ENCODE data around the gene PCDH18. TPM values are rescaled to one million over a fixed set of nuclear protein-coding genes. Genes with fewer than 3 reads are reported as not detected.
A peak's percentile ranks its signal among the peaks of the same experiment; 100 is the strongest.

Gene PCDH18, protein sequence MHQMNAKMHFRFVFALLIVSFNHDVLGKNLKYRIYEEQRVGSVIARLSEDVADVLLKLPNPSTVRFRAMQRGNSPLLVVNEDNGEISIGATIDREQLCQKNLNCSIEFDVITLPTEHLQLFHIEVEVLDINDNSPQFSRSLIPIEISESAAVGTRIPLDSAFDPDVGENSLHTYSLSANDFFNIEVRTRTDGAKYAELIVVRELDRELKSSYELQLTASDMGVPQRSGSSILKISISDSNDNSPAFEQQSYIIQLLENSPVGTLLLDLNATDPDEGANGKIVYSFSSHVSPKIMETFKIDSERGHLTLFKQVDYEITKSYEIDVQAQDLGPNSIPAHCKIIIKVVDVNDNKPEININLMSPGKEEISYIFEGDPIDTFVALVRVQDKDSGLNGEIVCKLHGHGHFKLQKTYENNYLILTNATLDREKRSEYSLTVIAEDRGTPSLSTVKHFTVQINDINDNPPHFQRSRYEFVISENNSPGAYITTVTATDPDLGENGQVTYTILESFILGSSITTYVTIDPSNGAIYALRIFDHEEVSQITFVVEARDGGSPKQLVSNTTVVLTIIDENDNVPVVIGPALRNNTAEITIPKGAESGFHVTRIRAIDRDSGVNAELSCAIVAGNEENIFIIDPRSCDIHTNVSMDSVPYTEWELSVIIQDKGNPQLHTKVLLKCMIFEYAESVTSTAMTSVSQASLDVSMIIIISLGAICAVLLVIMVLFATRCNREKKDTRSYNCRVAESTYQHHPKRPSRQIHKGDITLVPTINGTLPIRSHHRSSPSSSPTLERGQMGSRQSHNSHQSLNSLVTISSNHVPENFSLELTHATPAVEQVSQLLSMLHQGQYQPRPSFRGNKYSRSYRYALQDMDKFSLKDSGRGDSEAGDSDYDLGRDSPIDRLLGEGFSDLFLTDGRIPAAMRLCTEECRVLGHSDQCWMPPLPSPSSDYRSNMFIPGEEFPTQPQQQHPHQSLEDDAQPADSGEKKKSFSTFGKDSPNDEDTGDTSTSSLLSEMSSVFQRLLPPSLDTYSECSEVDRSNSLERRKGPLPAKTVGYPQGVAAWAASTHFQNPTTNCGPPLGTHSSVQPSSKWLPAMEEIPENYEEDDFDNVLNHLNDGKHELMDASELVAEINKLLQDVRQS
- total RNA-seq (10 to 100 TPM; 15.3 to 23.3 TPM), polyA plus RNA-seq (ENCODE audit: insufficient read depth, low read depth, low replicate concordance) (12.3 TPM)
- long read RNA-seq, donor 1, full-length matches to known transcripts, result 26 of 26 reads
- long read RNA-seq, donor 1, partial matches to known transcripts, result 0 of 26 reads
- long read RNA-seq, donor 1, other reads (novel, unspliced or antisense), result 0 of 26 reads
- long read RNA-seq, donor 2, full-length matches to known transcripts, result 27 of 27 reads
- long read RNA-seq, donor 2, partial matches to known transcripts, result 0 of 27 reads
- long read RNA-seq, donor 2, other reads (novel, unspliced or antisense), result 0 of 27 reads

- Histone ChIP-seq H3K36me3 (ENCODE audit: low read depth, missing control alignments) (no peaks in the 10 kb centered on the region), H3K9me3 (no peaks in the 10 kb centered on the region), H3K27ac (peak within 1 kb of the TSS; percentile 74 to 89), H3K27me3 (no peaks in the 10 kb centered on the region), H3K4me3 (peak within 1 kb of the TSS; percentile 48 to 70), H3K4me1 (no peaks in the 10 kb centered on the region)
- WGBS, 2 donors, result 0 to 2% methylated on average over 28 of the region's 28 CpGs
- no peak for TF ChIP-seq POLR2A (IDR thresholded peaks at IDR 0.05)
- TF ChIP-seq, protein P1, sequence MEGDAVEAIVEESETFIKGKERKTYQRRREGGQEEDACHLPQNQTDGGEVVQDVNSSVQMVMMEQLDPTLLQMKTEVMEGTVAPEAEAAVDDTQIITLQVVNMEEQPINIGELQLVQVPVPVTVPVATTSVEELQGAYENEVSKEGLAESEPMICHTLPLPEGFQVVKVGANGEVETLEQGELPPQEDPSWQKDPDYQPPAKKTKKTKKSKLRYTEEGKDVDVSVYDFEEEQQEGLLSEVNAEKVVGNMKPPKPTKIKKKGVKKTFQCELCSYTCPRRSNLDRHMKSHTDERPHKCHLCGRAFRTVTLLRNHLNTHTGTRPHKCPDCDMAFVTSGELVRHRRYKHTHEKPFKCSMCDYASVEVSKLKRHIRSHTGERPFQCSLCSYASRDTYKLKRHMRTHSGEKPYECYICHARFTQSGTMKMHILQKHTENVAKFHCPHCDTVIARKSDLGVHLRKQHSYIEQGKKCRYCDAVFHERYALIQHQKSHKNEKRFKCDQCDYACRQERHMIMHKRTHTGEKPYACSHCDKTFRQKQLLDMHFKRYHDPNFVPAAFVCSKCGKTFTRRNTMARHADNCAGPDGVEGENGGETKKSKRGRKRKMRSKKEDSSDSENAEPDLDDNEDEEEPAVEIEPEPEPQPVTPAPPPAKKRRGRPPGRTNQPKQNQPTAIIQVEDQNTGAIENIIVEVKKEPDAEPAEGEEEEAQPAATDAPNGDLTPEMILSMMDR (IDR thresholded peaks at IDR 0.05), result no peak
- DNase-seq, result peak; percentile 94
- intact Hi-C loops (cut with DNase I; ENCODE audit: low total_unique reads), result no loop called here
Observed at GRCh38 chr4:137531986-137532868, at the start of gene PCDH18. PCDH18 (minus strand) TSS chr4:137532494; CDS start chr4:137532088, 406 bp downstream.

GRCh38 chr4:137576446-137576845 lies 44.2 kb upstream of the PCDH18 start:
- Histone ChIP-seq H3K27ac (no peak overlapping the region), H3K36me3 (ENCODE audit: low read depth, missing control alignments) (no peaks in the 10 kb centered on the region), H3K4me1 (no peaks in the 10 kb centered on the region), H3K27me3 (no peaks in the 10 kb centered on the region), H3K9me3 (no peaks in the 10 kb centered on the region), H3K4me3 (no peak overlapping the region)
- intact Hi-C loops (cut with DNase I; ENCODE audit: low total_unique reads), result no loop called here
- no peak for TF ChIP-seq POLR2A (IDR thresholded peaks at IDR 0.05)
- TF ChIP-seq, protein P1 (IDR thresholded peaks at IDR 0.05), result no peak
- WGBS, 2 donors, result 6 to 8% methylated on average over 1 of the region's 1 CpG
- no peak for DNase-seq

DNA sequence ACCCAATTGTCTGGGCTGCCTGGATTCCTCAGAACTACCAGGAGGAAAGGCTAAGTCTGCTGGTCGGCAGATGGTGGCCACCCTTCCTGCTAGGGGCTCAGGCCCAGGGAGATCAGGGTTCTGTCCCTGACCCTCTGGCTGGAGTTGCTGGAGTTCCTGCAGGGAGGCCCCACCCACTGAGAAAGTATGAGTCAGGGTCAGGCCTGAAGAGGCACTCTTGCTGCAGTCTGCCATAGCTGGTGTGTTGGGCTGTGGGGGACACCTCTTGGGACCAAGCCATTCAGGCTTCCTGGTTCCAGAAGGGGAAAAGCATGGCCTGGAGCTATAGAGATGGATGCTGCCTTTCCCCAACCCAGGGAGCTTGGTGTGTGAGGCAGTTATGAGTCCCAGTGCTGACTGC lies 40.4 kb upstream of the PCDH18 start:
- Histone ChIP-seq H3K36me3 (ENCODE audit: low read depth, missing control alignments) (no peaks in the 10 kb centered on the region), H3K9me3 (no peaks in the 10 kb centered on the region), H3K4me1 (no peaks in the 10 kb centered on the region), H3K4me3 (no peak overlapping the region), H3K27ac (no peak overlapping the region), H3K27me3 (no peaks in the 10 kb centered on the region)
- intact Hi-C loops (cut with DNase I; ENCODE audit: low total_unique reads), result no loop called here
- WGBS, 2 donors, result 74% methylated on average over 1 of the region's 1 CpG; no CpG with 5 or more reads in 1 of the 2 donors
- no peak for DNase-seq
- TF ChIP-seq, protein P1 (IDR thresholded peaks at IDR 0.05), result no peak
- TF ChIP-seq POLR2A (IDR thresholded peaks at IDR 0.05), result no peak

GRCh38 chr4:137572163-137572562 lies 39.9 kb upstream of the PCDH18 start:
- no peak overlapping the region for H3K4me3 ChIP-seq
- H3K9me3 ChIP-seq, result no peaks in the 10 kb centered on the region
- H3K27ac ChIP-seq, result no peak overlapping the region
- no peaks in the 10 kb centered on the region for H3K27me3 ChIP-seq
- no peak for DNase-seq
- TF ChIP-seq POLR2A (IDR thresholded peaks at IDR 0.05), result no peak
- TF ChIP-seq, protein P1 (IDR thresholded peaks at IDR 0.05), result no peak
- H3K4me1 ChIP-seq, result no peaks in the 10 kb centered on the region
- intact Hi-C loops (cut with DNase I; ENCODE audit: low total_unique reads), result no loop called here
- no peaks in the 10 kb centered on the region for H3K36me3 ChIP-seq (ENCODE audit: low read depth, missing control alignments)
- WGBS, 2 donors, result 94 to 100% methylated on average over 2 of the region's 2 CpGs

Data from testis (tissue), 5 donors.